Jurkat, Clone E6-1 (cell line): ENCODE results near the gene TPRX1.
"Not testable (repeated sequence)": the region's sequence is repeated elsewhere in the genome, so short reads cannot be mapped to it uniquely, and the experiment has no call there.

ENCODE experiments used
- DNase-seq: peaks from one replicate; pipeline ENCODE4 v3.0.0-alpha.2; 2011; ENCODE audit warnings: low read depth, low spot score
- H3K4me3 ChIP-seq: 2 replicates; pipeline ENCODE4 v1.5.1; 2011; ENCODE audit warnings: mild to moderate bottlenecking, low read length, control low read depth, moderate library complexity

The TPRX1 gene

DNA sequence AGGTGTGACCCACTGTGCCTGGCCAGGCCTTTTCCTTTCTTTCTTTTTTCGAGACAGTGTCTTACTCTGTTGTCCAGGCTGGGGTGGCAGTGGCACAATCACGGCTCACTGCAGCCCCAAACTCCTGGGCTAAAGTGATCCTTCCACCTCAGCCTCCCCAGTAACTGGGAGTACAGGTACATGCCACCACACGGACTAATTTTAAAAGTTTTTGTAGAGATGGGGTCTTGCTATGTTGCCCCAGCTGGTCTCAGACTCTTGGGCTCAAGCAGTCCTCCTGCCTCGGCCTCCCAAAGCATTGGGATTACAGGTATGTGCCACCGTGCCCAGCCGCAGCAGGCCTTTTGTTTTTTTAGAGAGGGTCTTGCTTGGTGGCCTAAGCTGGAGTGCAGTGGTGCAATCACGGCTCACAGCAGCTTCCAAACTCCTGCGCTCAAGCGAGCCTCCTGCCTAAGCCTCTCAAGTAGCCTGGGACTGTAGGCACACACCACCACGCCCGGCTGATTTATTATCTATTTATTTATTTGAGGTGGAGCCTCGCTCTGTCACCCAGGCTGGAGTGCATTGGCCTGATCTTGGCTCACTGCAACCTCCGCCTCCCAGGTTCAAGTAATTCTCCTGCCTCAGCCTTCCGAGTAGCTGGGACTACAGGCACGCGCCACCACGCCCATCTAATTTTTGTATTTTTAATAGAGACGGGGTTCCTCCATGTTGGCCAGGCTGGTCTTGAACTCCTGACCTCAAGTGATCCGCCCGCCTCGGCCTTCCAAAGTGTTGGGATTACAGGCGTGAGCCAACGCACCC is 26.9 kb downstream of the TPRX1 start:
- peak overlapping the region; percentile 71 for H3K4me3 ChIP-seq

DNA sequence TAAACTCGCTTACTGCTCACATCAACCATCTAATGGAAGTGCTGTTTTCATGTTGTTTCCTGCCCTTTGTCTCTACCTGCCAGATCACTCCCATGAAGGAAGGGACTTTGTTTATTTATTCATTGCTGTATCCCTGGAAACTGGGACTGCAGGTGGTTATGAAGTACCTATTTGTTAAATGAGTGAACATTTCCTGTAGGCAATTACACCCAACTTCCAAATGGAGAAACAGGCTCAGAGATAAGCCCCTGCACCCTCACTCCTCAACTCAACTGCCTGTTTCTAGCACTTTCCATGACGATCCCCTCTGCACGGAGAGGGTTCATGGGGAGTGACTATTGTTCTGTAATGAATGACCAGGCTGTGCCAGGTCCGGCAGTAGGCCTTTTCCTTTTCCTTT is 27.8 kb downstream of the TPRX1 start:
- DNase-seq = no peak
- H3K4me3 ChIP-seq = no peak overlapping the region

More for the DNA sequence above, 26.9 kb downstream of the TPRX1 start:
- not testable (repeated sequence) for DNase-seq

DNA sequence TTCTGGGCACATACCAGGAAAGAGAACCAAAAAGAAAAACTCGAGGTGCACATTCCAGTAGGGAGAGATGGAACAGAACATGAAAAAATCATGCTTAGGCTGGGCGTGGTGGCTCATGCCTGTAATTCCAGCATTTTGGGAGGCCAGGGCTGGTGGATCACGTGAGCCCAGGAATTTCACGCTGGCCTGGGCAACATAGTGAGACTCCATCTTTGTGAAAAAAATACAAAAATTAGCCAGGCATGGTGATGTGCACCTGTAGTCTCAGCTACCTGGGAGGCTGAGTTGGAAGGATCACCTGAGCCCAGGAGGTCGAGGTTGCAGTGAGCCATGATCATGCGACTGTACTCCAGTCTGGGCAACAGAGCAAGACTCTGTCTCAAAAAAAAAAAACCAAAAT is 33.1 kb downstream of the TPRX1 start:
- not testable (repeated sequence) for H3K4me3 ChIP-seq

DNA sequence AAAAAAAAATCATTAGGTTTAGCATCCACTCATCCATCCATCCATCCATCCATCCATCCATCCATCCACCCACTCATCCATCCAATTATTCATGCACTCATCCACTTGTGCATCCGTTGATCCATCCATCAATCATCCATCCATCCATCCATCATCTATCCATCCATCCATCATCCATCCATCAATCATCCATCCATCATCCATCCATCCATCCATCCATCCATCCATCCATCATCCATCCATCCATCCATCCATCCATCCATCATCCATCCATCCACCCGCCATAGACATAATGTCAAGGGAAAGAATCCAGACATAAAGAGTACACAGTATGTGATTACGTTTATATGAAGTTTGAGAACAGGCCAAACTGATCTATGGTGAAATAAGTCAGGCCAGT is 34.8 kb downstream of the TPRX1 start:
- no peak overlapping the region for H3K4me3 ChIP-seq
- no peak for DNase-seq

More for the DNA sequence above, 33.1 kb downstream of the TPRX1 start:
- not testable (repeated sequence) for DNase-seq

DNA sequence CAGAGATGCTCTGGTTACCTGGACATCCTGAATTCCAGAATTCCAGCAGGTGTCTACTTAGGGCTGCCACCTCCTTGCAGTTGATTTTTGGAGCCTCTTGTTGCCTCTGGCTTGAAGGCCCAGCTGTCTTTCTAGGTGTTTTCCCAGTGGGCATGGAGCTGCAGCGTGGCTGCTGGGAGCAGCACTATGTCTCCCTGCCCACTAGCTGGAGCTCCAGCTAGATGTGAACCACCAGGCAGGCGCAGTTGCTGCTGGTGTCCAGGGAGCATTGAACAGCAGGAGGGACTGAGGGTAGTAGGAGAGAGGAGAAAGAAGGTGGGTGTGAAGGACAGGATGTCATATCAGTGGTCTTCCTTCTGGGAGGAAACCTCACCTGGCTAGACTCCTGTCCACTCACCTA is 35.7 kb downstream of the TPRX1 start:
- H3K4me3 ChIP-seq = no peak overlapping the region
- no peak for DNase-seq

DNA sequence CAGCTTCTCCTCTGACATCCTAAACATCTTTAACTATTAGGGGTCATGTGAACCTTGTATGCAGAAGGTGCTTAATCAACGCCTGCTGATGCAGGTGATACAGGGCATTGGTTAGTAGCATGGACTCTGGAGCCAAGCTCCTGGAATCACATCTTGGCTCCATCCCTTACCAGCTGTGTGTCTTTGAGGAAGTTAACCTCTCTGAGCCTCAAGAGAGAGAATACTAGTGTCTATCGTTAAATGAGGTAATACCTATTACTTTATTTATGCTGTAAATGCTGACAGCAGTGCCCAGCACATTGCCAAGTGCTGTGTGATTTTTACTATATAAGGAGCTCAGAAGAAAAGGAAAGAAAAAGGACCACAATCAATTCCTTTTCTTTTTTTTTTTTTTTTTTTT is 37.0 kb downstream of the TPRX1 start:
- no peak overlapping the region for H3K4me3 ChIP-seq
- no peak for DNase-seq

DNA sequence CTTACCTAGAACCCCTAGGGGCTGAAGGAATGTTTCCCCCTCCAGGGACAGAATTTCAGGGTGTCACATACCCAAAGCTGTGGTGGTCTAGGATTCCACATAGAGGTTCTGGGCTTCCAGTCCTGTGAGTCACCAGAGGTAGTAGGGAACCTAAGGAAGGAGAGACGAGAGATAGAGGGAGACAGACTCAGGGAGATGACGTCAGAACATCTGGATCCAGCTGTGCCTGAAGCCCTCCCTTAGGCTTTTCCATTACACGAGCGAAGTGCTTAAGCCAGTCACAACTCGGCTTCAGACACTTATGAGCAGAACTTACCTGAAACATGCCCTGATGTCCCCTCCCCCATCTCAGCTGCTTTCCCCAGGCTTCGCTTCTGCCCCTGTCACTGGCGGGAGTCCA is 37.7 kb downstream of the TPRX1 start:
- H3K4me3 ChIP-seq = no peak overlapping the region

DNA sequence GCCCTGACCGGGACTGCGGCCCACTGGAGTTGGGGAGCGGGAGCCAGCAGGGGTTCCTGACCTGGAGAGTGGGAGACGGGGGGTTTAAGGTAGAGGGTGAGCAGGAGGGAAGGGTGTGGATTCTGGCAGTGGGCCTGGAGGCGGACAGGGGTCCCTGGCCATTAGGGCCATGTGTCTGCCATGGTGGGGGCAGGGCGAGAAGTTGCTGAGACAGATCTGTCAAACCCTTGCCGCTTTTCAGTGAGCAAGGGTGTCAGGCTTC is 38.1 kb downstream of the TPRX1 start:
- no peak overlapping the region for H3K4me3 ChIP-seq
- no peak for DNase-seq

More for the DNA sequence above, 37.7 kb downstream of the TPRX1 start:
- no peak for DNase-seq

DNA sequence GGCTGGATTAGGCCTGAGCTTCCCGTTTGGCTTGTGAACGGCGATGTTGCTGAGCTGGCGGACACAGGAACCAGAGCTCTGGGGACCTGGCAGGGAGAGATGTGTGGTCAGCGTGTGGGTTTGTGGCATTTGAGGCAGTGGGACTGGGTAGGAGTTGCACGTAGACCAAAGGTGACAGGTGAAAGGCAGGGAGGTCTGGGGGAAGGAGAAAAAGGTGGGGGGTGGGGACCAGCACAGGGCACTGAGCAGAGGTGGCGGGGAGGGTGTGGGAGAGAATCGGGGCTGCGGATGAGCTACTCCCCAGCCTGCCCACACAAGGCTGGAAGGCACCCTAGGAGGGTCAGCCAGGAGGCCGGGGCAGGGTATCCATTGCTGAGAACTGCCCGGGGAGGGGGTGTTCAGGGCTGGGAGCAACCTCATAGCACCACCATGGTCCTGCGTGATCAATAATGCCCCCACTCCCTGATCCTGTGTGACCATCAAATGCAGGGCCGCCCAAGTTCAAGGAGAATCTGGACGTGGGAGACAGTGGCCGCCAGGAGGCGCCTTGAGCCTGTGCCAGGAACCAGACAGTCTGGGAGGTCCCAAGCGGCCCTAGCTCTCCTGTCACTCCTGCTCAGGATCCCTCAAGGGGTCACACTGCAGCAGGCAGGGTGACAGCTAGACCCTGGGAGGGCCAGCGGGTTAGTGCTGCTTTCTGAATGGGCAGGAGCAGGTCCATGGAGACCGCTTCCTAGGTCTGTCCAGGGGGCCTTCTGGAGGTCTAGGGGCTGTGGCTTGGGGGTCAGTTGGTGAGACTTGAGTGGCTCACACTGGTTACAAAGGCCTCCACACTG is 38.6 kb downstream of the TPRX1 start:
- no peak overlapping the region for H3K4me3 ChIP-seq

DNA sequence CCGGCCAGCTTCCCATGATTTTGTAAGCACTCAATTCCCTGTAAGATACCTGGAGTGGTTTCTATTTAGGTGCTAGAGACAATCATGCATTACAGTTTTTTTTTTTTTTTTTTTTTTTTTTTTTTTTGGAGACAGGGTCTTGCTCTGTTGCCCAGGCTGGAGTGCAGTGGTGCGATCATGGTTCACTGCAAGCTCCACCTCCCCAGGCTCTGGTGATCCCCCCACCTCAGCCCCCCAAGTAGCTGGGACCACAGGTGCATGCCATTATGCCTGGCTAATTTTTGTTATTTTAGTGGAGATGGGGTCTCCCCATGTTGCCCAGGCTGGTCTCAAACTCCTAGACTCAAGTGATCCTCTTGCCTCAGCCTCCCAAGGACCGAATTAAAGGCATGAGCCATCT is 39.6 kb downstream of the TPRX1 start:
- not testable (repeated sequence) for H3K4me3 ChIP-seq, DNase-seq

More for the DNA sequence above, 38.6 kb downstream of the TPRX1 start:
- DNase-seq = no peak

DNA sequence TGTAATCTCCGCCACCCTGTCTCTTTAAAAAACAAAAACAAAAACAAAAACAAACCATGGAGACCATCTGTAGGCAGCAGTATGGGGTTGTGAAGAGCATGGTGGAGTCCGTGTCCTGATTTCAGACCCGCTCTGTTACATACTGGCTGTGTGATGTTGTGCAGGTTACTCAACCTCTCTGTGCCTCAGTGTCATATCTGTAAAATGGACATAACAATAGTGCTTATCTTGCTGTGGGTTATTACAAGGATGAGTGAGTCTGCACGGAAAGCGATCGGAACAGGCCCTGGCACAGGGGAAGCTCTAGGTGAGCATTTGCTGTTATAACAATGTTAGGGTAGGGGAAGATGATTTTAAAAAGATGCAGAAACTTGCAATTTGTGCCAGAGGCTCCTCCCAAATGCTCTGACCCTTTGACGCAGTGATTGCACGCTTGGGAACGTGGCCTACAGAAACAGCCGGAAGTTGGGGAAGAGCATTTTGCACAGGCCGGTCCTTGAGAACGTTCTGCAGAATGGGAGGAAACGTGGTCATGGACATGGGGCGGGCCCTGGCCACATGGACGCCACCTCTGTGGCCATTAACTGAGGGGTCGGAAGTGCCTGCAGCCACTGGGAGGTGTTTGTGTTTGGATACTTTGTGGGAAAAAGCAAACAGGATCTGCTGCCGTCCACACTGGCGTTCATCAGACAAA is 41.6 kb downstream of the TPRX1 start:
- DNase-seq = no peak
- no peak overlapping the region for H3K4me3 ChIP-seq

DNA sequence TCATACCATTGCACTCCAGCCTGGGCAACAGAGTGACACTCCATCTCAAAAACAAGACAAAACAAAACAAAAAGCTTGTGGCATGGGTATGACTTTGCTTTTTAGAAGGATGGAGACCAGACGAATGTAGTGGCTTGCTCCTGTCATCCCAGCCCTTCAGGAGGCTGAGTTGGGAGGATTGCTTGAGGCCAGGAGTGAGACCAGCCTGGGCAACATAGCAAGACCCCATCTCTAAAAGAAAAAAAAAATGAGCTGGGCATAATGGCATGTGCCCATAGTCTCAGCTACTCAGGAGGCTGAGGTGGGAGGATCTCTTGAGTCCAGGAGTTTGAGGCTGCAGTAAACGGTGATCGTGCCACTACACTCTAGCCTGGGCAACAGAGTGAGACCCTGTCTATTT is 42.2 kb downstream of the TPRX1 start:
- no peak for DNase-seq
- H3K4me3 ChIP-seq = no peak overlapping the region

DNA sequence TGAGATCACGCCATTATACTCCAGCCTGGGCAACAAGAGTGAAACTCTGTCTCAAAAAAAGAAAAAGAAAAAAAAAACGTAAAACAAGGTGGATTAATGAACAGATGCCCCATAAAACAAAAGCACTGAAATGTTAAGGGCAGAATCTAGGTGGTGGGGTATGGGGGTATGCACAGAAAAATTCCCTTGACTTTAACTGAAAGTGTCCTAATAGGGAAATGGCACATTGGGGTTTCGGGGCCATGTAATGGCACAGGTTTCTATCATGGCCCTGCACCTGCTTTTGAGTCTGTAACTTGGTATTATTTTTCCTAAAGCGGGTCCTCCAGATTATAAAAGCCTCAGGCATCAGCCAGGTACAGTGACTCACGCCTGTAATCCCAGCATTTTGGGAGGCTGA is 42.8 kb downstream of the TPRX1 start:
- no peak overlapping the region for H3K4me3 ChIP-seq
- no peak for DNase-seq

DNA sequence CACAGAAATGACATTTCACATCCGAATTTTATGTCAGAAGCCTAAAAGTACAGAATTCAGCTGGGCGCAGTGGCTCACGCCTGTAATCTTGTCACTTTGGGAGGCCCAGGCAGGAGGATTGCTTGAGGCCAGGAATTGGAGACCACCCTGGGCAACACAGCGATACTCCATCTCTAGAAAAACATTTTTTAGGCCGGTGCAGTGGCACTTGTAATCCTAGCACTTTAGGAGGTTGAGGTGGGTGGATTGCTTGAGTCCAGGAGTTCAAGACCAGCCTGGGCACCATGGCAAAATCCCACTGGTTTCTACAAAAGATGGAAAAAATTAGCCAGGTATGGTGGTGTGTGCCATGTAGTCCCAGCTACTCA is 43.7 kb downstream of the TPRX1 start:
- no peak overlapping the region for H3K4me3 ChIP-seq

DNA sequence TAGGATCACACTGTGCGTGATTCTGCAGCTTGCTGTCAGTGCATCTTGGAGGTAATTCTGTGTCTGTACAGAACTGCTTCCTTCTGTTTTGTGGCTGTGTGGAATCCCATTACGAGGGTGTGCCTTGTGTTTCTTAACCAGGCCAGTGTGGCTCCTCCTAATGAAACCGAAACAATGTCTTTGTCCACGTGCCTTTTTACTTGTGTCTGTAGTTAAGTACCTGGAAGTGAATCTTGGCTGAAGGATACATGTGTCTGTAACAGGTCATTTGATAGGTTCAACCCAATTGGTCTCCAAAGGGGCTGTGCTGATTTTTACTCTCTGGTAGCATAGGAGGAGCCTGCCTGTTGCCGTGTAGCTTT is 45.9 kb downstream of the TPRX1 start:
- DNase-seq = no peak
- no peak overlapping the region for H3K4me3 ChIP-seq

More for the DNA sequence above, 43.7 kb downstream of the TPRX1 start:
- no peak for DNase-seq

DNA sequence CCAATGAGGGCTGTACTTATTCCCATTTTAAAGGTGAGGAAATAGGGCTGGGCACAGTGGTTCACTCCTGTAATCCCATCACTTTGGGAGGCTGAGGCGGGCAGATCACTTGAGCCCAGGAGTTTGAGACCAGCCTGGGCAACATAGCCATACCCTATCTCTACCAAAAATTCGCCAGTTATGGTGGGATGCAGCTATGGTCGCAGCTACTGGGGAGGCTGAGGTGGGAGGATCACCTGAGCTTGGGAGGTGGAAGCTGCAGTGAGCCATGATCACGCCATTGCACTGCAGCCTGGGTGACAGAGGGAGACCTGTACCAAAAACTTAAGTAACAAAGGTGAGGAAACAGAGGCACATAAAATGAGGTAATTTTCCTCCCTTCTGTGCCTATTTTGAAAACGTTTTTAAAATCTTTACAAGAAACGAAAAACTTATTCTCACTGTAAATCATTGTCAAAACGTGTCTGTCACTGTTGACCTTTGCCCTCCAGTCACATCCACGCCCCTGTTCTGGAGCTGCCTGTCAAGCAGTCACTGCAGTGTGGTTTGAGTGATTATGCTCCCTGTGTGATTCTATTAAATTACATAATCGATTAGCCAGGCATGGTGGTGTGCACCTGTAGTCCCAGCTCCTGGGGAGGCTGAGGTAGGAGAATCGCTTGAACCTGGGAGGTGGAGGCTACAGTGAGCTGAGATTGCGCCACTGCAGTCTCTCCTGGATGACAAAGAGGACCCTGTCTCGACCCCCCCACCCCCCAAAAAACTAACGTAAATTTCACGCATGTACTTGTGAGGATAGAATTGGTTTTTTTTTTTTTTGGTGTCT is 46.5 kb downstream of the TPRX1 start:
- DNase-seq = no peak

DNA sequence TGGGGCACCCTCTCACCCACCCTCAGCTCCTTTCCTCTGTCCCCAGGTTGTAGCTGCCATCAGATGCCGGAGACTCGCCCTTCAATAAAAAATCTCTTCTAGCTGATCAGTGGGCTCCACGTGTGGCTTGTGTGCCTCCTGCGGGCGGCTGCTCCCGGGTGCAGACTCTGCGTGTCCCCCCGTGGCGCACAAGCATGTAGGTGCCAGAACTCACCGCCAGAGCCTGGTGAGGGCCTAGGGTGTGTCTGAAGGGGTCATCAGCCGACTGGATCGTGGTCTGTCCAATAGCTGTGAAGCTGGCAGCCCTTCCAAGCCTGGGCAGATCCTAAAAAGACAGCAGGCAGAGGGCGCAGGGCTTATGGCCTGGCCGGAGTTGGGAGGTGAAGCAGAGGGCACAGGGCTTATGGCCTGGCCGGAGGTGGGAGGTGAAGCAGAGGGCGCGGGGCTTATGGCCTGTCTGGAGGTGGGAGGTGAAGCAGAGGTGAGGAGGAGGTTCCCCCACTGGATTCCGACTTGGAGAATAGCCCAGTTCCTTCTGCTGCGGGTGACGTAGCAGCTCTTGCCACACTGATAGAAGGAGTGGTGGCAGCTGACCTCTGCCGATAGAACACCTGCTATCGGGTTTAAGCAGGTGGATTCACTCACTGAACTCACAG is 47.3 kb downstream of the TPRX1 start:
- H3K4me3 ChIP-seq = no peak overlapping the region
- no peak for DNase-seq

More for the DNA sequence above, 46.5 kb downstream of the TPRX1 start:
- H3K4me3 ChIP-seq = no peak overlapping the region

DNA sequence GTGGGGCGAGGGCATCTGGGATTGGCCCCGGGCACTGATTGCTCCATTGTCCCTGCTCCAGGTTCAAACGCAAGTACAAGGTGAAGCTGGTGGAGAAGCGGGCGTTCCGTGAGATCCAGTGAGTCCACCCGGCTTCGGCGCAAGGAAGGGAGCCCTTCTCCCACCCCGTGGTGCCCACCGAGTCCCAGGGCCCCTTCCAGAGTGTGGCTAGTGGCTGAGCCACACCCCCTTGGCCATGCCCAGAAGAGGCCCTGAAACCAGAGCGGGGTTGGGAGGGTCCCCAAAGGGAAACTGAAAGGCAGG is 47.8 kb downstream of the TPRX1 start:
- no peak for DNase-seq
- H3K4me3 ChIP-seq = no peak overlapping the region
